Measurements from ENCODE around the gene KIR2DL3. TPM values are rescaled to one million over a fixed set of nuclear protein-coding genes. Genes with fewer than 3 reads are reported as not detected.
A peak's percentile ranks its signal among the peaks of the same experiment; 100 is the strongest.
"Not testable (repeated sequence)": the region's sequence is repeated elsewhere in the genome, so short reads cannot be mapped to it uniquely, and the experiment has no call there.

Gene KIR2DL3
- not detected for total RNA-seq

DNA sequence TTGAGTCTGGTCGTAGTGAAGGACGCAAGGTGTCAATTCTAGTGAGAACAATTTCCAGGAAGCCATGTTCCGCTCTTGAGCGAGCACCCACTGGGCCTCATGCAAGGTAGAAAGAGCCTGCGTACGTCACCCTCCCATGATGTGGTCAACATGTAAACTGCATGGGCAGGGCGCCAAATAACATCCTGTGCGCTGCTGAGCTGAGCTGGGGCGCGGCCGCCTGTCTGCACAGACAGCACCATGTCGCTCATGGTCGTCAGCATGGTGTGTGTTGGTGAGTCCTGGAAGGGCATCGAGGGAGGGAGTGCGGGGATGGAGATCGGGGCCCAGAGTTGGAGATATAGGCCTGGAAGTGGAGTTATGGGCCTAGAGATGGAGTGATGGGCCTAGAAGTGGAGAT lies at the start of gene KIR2DL3:
Gene KIR2DL3, plus strand, starts transcription at position 208 of the 400 bp plus-strand sequence. Its CDS starts 33 bp downstream, at position 241.
- CTCF ChIA-PET, result not testable (repeated sequence)

DNA sequence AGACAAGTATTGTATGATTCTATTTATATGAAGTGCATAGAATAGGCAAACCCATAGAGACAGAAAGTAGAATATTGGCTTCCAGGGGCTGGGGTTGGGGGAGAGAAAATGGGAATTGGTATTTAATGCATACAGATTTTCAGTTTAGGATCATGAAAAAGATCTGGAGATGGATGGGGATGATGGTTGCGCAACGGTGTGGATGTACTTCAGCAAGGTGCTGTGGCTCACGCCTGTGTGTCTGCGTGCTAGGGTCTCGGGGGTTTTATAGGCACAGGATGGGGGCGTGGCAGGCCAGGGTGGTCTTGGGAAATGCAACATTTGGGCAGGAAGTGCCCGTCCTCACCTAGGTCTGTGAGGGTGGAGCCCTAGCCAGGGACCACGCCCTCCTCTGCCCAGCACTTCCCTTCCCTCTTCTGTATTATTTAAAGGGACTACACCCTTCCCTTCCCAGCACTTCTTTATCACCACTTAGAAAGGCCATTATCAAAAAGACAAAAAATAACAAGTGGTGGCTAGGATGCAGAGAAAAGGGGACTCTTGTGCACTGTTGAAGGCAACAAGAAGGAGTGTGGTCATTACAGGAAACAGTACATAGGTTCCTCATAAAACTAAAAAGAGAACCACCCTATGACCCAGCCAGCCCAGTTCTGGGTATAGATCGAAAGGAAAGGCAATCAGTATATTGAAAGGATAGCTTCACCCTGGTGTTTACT lies 46.6 kb upstream of the KIR2DL3 start:
- Mint-ChIP-seq H3K4me1 (peaks cover 14% of the 10 kb centered on the region), H3K27me3 (peaks cover 7% of the 10 kb centered on the region), H3K4me3 (no peak overlapping the region), H3K9me3 (no peaks in the 10 kb centered on the region), H3K36me3 (ENCODE audit: low read depth) (no peaks in the 10 kb centered on the region), H3K27ac (no peak overlapping the region)
- DNase-seq, result no peak
- ChIA-PET POLR2A (no interaction called here), CTCF (no interaction called here)

More for the DNA sequence above, at the start of gene KIR2DL3:
- H3K27me3 Mint-ChIP-seq; H3K27ac Mint-ChIP-seq; DNase-seq; H3K4me3 Mint-ChIP-seq; H3K9me3 Mint-ChIP-seq; H3K36me3 Mint-ChIP-seq (ENCODE audit: low read depth); POLR2A ChIA-PET; H3K4me1 Mint-ChIP-seq: not testable (repeated sequence)

DNA sequence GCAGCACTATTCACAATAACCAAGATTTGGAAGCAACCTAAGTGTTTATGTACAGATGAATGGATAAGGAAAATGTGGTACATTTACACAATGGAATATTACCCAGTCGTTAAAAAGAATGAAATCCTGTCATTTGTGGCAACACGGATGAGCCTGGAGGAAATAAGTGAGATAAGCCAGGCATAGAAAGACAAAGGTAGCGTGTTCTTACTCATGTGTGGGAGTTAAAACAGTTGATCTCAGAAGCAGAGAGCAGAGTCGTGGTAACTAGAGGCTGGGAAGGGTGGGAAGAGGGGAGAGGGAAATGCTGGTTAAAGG lies 46.1 kb upstream of the KIR2DL3 start:
- peaks cover 14% of the 10 kb centered on the region for H3K4me1 Mint-ChIP-seq

DNA sequence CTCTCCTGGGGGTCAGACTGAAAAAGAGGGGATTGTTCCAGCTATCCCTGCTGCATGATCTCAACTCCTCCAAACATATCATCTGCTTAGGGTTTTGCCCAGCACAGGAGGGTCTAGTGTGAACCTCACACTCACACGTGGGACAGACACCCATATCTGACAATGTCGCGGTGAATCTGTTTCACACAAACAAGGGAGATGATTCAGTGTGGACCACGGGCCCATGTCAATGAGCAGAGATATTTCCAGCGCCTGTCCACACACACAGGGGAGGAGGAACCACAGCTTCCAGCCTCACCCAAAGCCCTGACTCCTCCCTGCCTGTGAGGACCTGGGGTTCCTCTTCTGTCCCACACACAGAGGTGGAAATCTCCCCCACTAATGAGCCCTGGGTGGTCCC lies 43.7 kb upstream of the KIR2DL3 start:
- POLR2A ChIA-PET, result no interaction called here
- CTCF ChIA-PET, result interaction anchor here (1.1 kb wide), 1 partner anchor 20 kb away, joined by 3 read pairs; no protein-coding TSS in a partner anchor

More for the DNA sequence above, 46.1 kb upstream of the KIR2DL3 start:
- H3K36me3 Mint-ChIP-seq (ENCODE audit: low read depth), result no peaks in the 10 kb centered on the region
- H3K9me3 Mint-ChIP-seq, result no peaks in the 10 kb centered on the region
- ChIA-PET POLR2A (no interaction called here), CTCF (no interaction called here)
- DNase-seq, result no peak
- no peak overlapping the region for H3K27ac Mint-ChIP-seq
- H3K27me3 Mint-ChIP-seq, result peaks cover 7% of the 10 kb centered on the region
- H3K4me3 Mint-ChIP-seq, result no peak overlapping the region

DNA sequence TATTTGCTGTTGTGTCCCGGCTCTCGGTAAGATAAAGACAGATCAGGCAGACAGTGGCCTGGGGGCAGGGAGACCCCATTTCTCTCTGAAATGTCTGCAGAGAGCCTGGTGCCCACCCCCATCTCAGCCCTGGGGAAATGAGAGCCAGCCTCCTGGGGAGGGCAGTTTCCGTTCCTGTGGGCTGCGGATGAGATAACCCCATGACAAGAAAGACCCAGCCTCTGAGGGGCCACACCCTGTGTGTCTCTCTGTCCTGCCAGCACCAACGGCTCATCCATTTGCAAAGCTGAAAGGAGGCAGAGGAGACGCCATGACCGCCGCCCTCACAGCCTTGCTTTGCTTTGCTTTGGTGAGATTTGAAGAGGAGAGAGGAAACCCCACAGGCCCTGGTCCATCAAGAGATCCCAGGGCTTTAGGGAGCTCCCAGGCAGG lies 42.2 kb upstream of the KIR2DL3 start:
- H3K4me1 Mint-ChIP-seq, result peaks cover 14% of the 10 kb centered on the region
- no peak overlapping the region for H3K27ac Mint-ChIP-seq

More for the DNA sequence above, 43.7 kb upstream of the KIR2DL3 start:
- DNase-seq, result no peak
- no peak overlapping the region for H3K4me3 Mint-ChIP-seq
- peaks cover 5% of the 10 kb centered on the region for H3K27me3 Mint-ChIP-seq
- no peak overlapping the region for H3K27ac Mint-ChIP-seq
- H3K4me1 Mint-ChIP-seq, result peaks cover 14% of the 10 kb centered on the region
- H3K36me3 Mint-ChIP-seq (ENCODE audit: low read depth), result no peaks in the 10 kb centered on the region
- no peaks in the 10 kb centered on the region for H3K9me3 Mint-ChIP-seq

DNA sequence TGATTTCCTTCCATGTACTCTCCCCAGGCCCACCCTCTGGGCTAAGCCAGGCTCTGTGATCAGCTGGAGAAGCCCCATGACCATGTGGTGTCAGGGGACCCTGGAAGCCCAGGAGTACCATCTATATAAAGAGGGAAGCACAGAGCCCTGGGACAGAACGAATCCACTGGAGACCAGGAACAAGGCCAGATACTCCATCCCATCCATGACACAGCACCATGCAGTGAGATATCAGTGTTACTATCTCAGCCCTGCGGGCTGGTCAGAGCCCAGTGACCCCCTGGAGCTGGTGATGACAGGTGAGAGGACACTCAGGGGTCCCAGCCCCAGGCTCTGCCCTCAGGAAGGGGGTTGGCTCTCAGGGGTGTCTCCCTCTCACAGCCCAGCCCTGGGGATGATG lies 41.5 kb upstream of the KIR2DL3 start:
- H3K4me3 Mint-ChIP-seq, result no peak overlapping the region

More for the DNA sequence above, 42.2 kb upstream of the KIR2DL3 start:
- no peaks in the 10 kb centered on the region for H3K36me3 Mint-ChIP-seq (ENCODE audit: low read depth)
- peaks cover 5% of the 10 kb centered on the region for H3K27me3 Mint-ChIP-seq
- no peaks in the 10 kb centered on the region for H3K9me3 Mint-ChIP-seq
- ChIA-PET CTCF (no interaction called here), POLR2A (no interaction called here)
- no peak for DNase-seq
- H3K4me3 Mint-ChIP-seq, result peak overlapping the region; percentile 41

DNA sequence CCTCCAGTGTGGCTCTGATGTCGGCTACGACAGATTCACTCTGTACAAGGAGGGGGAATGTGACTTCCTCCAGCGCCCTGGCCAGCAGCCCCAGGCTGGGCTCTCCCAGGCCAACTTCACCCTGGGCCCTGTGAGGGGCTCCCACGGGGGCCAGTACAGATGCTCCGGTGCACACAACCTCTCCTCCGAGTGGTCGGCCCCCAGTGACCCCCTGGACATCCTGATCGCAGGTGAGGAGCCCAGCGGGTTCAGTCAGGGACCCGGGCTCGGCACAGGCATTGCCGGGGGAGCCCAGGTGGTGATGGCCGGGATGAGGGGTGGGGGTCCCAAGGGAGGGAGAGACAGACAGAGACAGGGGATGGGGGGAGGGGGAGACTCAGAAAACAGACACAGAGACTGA lies 40.6 kb upstream of the KIR2DL3 start:
- H3K9me3 Mint-ChIP-seq; H3K4me1 Mint-ChIP-seq; POLR2A ChIA-PET; DNase-seq; H3K4me3 Mint-ChIP-seq; H3K27me3 Mint-ChIP-seq; H3K36me3 Mint-ChIP-seq (ENCODE audit: low read depth); H3K27ac Mint-ChIP-seq; CTCF ChIA-PET: not testable (repeated sequence)

More for the DNA sequence above, 41.5 kb upstream of the KIR2DL3 start:
- Mint-ChIP-seq H3K36me3 (ENCODE audit: low read depth) (no peaks in the 10 kb centered on the region), H3K9me3 (no peaks in the 10 kb centered on the region), H3K4me1 (peaks cover 9% of the 10 kb centered on the region), H3K27me3 (peaks cover 2% of the 10 kb centered on the region), H3K27ac (no peak overlapping the region)
- ChIA-PET POLR2A (no interaction called here), CTCF (interaction anchor here (0.6 kb wide), 1 partner anchor 366 kb away, joined by 3 read pairs; no protein-coding TSS in a partner anchor)
- no peak for DNase-seq

DNA sequence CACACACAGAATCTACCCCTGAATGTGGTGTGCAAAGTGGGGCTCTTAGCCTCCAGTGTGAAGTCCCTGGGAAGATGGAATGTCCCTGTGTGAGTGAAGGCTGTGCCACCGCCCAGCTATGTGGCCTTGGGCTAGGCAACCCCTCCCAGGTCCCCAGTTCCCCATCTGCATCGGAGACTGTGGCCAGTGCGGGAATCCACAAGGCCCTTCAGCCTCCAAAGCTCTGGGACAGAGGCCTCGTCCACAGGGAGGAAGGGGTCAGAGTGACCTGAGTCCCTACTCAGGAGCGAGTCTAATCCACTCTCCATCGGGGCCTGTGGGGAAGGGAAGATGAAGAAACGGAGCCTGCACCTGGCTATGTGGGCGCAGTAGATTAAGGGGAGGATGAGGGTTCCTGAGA lies 33.4 kb upstream of the KIR2DL3 start:
- no peak overlapping the region for H3K27ac Mint-ChIP-seq
- DNase-seq, result no peak
- ChIA-PET CTCF (no interaction called here), POLR2A (no interaction called here)
- no peak overlapping the region for H3K4me3 Mint-ChIP-seq
- no peaks in the 10 kb centered on the region for H3K9me3 Mint-ChIP-seq
- no peaks in the 10 kb centered on the region for H3K36me3 Mint-ChIP-seq (ENCODE audit: low read depth)
- H3K27me3 Mint-ChIP-seq, result peaks cover 5% of the 10 kb centered on the region
- peaks cover 16% of the 10 kb centered on the region for H3K4me1 Mint-ChIP-seq

DNA sequence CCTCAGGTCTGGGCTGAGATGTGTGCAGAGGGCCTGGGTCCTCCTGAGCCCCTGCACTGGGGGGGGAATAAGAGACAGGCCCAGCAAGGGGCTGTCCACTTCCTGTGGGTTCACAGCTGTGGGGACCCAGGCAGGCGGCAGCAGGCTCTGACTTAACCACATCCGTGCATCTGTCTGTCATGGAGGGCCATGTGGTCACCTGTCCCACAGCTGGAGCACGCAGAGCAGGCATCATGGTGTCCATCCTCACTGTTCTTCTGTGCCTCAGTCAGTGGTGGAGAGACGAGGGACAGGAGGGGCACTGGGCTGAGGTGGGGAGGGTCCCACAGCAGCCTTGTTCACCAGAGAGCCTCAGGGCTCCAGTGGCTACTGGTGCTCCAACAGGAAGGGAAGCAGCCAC lies 30.4 kb upstream of the KIR2DL3 start:
- Mint-ChIP-seq H3K4me3 (no peak overlapping the region), H3K36me3 (ENCODE audit: low read depth) (no peaks in the 10 kb centered on the region), H3K4me1 (peaks cover 16% of the 10 kb centered on the region), H3K27ac (peak overlapping the region; percentile 49), H3K27me3 (peaks cover 4% of the 10 kb centered on the region), H3K9me3 (no peaks in the 10 kb centered on the region)
- peak; percentile 54 for DNase-seq
- POLR2A ChIA-PET, result no interaction called here
- CTCF ChIA-PET, result interaction anchor here (1.8 kb wide), 1 partner anchor 34 kb away, joined by 9 read pairs; no protein-coding TSS in a partner anchor

DNA sequence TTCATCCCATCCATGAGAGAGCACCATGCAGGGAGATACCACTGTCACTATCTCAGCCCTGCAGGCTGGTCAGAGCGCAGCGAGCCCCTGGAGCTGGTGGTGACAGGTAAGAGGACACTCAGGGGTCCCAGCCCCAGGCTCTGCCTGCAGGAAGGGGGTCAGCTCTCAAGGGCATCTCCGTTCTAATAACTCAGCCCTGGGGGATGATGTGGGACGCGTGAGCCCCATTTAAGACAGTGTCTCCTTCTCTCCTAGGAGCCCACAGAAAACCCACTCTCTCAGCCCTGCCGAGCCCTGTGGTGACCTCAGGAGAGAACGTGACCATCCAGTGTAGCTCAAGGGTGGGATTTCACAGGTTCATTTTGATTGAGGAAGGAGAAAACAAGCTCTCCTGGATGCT lies 29.5 kb upstream of the KIR2DL3 start:
- CTCF ChIA-PET, result no interaction called here
- Mint-ChIP-seq H3K4me1 (peaks cover 16% of the 10 kb centered on the region), H3K4me3 (no peak overlapping the region), H3K27me3 (peaks cover 2% of the 10 kb centered on the region), H3K36me3 (ENCODE audit: low read depth) (no peaks in the 10 kb centered on the region), H3K9me3 (no peaks in the 10 kb centered on the region), H3K27ac (no peak overlapping the region)
- no peak for DNase-seq
- POLR2A ChIA-PET, result no interaction called here

DNA sequence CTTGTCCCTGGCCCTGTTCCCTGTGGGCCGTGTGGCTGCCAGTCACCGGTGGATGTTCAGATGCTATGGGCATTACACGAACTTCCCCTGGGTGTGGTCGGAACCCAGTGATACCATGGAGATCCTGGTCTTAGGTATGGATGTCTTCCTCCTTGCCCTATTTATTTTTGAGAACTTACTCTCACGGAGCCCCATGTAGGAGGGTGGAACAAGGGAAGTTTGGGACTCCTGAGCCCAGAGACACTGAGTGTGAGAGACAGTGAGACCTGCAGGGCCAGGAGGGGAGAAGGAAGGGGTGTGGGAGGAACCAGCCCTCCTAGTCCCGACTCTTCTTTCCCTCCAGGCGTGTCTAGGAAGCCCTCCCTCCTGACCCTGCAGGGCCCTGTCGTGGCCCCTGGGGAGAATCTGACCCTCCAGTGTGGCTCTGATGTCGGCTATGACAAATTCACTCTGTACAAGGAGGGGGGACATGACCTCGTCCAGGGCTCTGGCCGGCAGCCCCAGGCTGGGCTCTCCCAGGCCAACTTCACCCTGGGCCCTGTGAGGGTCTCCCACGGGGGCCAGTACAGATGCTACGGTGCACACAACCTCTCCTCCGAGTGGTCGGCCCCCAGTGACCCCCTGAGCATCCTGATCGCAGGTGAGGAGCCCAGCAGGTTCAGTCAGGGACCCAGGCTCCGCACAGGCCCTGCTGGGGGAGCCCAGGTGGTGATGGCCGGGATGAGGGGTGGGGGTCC lies 28.9 kb upstream of the KIR2DL3 start:
- no peaks in the 10 kb centered on the region for H3K36me3 Mint-ChIP-seq (ENCODE audit: low read depth)
- no peak for DNase-seq
- peaks cover 2% of the 10 kb centered on the region for H3K27me3 Mint-ChIP-seq
- no peak overlapping the region for H3K4me3 Mint-ChIP-seq
- CTCF ChIA-PET, result no interaction called here
- POLR2A ChIA-PET, result no interaction called here
- peaks cover 16% of the 10 kb centered on the region for H3K4me1 Mint-ChIP-seq
- no peak overlapping the region for H3K27ac Mint-ChIP-seq
- H3K9me3 Mint-ChIP-seq, result no peaks in the 10 kb centered on the region

DNA sequence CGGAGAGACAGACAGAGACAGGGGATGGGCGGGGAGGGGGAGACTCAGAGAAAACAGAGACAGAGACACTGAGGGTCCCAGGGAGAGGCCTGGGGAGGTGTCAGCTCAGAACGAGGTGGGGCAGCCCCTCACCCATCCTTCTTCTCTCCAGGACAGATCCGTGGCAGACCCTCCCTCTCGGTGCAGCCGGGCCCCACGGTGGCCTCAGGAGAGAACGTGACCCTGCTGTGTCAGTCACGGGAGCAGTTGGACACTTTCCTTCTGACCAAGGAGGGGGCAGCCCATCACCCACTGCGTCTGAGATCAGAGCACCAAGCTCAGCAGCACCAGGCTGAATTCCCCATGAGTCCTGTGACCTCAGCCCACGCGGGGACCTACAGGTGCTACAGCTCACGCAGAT lies 28.4 kb upstream of the KIR2DL3 start:
- H3K36me3 Mint-ChIP-seq (ENCODE audit: low read depth); CTCF ChIA-PET; H3K4me3 Mint-ChIP-seq; H3K27ac Mint-ChIP-seq; H3K27me3 Mint-ChIP-seq; DNase-seq; POLR2A ChIA-PET; H3K9me3 Mint-ChIP-seq: not testable (repeated sequence)
- H3K4me1 Mint-ChIP-seq, result peaks cover 16% of the 10 kb centered on the region

DNA sequence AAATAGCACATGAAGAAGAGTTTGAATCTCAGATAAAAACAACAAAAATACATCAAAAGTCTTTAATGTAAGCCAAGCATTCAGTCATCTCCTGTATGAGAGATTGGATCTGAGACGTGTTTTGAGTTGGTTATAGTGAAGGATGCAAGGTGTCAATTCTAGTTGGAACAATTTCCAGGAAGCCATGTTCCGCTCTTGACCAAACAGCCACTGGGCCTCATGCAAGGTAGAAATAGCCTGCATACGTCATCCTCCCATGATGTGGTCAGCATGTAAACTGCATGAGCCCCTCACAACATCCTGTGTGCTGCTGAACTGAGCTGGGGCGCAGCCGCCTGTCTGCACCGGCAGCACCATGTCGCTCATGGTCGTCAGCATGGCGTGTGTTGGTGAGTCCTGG lies 14.2 kb upstream of the KIR2DL3 start, which contains the start of gene KIR3DL3:
Gene KIR3DL3, plus strand, starts transcription at position 301 of the 400 bp plus-strand sequence. Its CDS starts 55 bp downstream, at position 356.
- no peaks in the 10 kb centered on the region for H3K4me1 Mint-ChIP-seq
- H3K9me3 Mint-ChIP-seq, result peaks cover 10% of the 10 kb centered on the region
- no peak within 1 kb of the TSS for H3K27ac Mint-ChIP-seq
- DNase-seq, result no peak
- no peaks in the 10 kb centered on the region for H3K36me3 Mint-ChIP-seq (ENCODE audit: low read depth)
- H3K4me3 Mint-ChIP-seq, result no peak within 1 kb of the TSS
- CTCF ChIA-PET, result no interaction called here
- H3K27me3 Mint-ChIP-seq, result peaks cover 3% of the 10 kb centered on the region
- POLR2A ChIA-PET, result no interaction called here

DNA sequence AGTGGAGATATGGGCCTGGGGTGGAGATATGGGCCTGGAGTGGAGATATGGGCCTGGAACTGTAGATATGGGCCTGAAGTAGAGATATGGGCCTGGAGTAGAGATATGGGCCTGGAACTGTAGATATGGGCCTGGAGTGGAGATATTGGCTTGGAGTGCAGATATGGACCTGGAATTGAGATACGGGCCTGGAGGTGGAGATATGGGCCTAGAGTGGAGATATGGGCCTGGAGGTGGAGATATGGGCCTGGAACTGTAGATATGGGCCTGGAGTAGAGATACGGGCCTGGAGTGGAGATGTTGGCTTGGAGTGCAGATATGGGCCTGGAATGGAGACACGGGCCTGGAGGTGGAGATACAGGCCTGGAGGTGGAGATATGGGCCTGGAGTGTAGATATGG lies 13.7 kb upstream of the KIR2DL3 start:
- POLR2A ChIA-PET, result no interaction called here
- Mint-ChIP-seq H3K4me1 (no peaks in the 10 kb centered on the region), H3K27me3 (peaks cover 3% of the 10 kb centered on the region), H3K4me3 (no peak overlapping the region), H3K27ac (no peak overlapping the region), H3K36me3 (ENCODE audit: low read depth) (no peaks in the 10 kb centered on the region), H3K9me3 (peaks cover 10% of the 10 kb centered on the region)
- DNase-seq, result no peak
- CTCF ChIA-PET, result no interaction called here
